ENCODE results near the gene KCNC3.

Gene KCNC3

GRCh38 chr19:50311723-50312635 is 17.2 kb downstream of the KCNC3 start:
- no peak for DNase-seq (ENCODE audit: low read depth)

GRCh38 chr19:50310759-50311465 is 18.3 kb downstream of the KCNC3 start:
- no peak for DNase-seq (ENCODE audit: low read depth)

GRCh38 chr19:50309396-50310125 is 19.6 kb downstream of the KCNC3 start:
- no peak for DNase-seq (ENCODE audit: low read depth)

GRCh38 chr19:50308991-50309390 is 20.2 kb downstream of the KCNC3 start:
- no peak for DNase-seq (ENCODE audit: low read depth)

GRCh38 chr19:50303558-50303957 is 25.6 kb downstream of the KCNC3 start:
- no peak for DNase-seq (ENCODE audit: low read depth)

GRCh38 chr19:50301607-50301971 is 27.6 kb downstream of the KCNC3 start:
- DNase-seq (ENCODE audit: low read depth), result no peak

GRCh38 chr19:50300814-50301606 is 28.2 kb downstream of the KCNC3 start:
- DNase-seq (ENCODE audit: low read depth), result peak; percentile 76

- no peak for DNase-seq (ENCODE audit: low read depth)
Observed at GRCh38 chr19:50300051-50300450, 29.1 kb downstream of the KCNC3 start.

- no peak for DNase-seq (ENCODE audit: low read depth)
Observed at GRCh38 chr19:50293263-50294004, 35.7 kb downstream of the KCNC3 start.

GRCh38 chr19:50292216-50292827 is 36.9 kb downstream of the KCNC3 start:
- DNase-seq (ENCODE audit: low read depth), result no peak

- no peak for DNase-seq (ENCODE audit: low read depth)
Observed at GRCh38 chr19:50290775-50291174, 38.4 kb downstream of the KCNC3 start.

GRCh38 chr19:50290011-50290410 is 39.2 kb downstream of the KCNC3 start:
- DNase-seq (ENCODE audit: low read depth), result no peak

GRCh38 chr19:50288954-50289353 is 40.2 kb downstream of the KCNC3 start:
- DNase-seq (ENCODE audit: low read depth), result no peak

- no peak for DNase-seq (ENCODE audit: low read depth)
Observed at GRCh38 chr19:50287331-50287730, 41.8 kb downstream of the KCNC3 start.

- DNase-seq (ENCODE audit: low read depth), result no peak
Observed at GRCh38 chr19:50286443-50286842, 42.7 kb downstream of the KCNC3 start.

- DNase-seq (ENCODE audit: low read depth), result no peak
Observed at GRCh38 chr19:50285833-50286232, 43.3 kb downstream of the KCNC3 start.

GRCh38 chr19:50281491-50281890 is 47.7 kb downstream of the KCNC3 start:
- DNase-seq (ENCODE audit: low read depth), result no peak

GRCh38 chr19:50280983-50281382 is 48.2 kb downstream of the KCNC3 start:
- DNase-seq (ENCODE audit: low read depth), result no peak

GRCh38 chr19:50280074-50280473 is 49.1 kb downstream of the KCNC3 start:
- no peak for DNase-seq (ENCODE audit: low read depth)

GRCh38 chr19:50277966-50278580 is 51.1 kb downstream of the KCNC3 start:
- no peak for DNase-seq (ENCODE audit: low read depth)

Measured in HS-5 (cell line).